ENCODE measurements around the gene DNAJC7.

- TF ChIP-seq CTCF (IDR thresholded peaks at IDR 0.05): no peak
- TF ChIP-seq EZH2 (IDR thresholded peaks at IDR 0.05): no peak
- TF ChIP-seq EZH2phosphoT487 (IDR thresholded peaks at IDR 0.05): no peak
Observed at GRCh38 chr17:41966463-41967140, 50.6 kb downstream of the DNAJC7 start, which contains the start of gene CNP.

All from neural progenitor cell (in vitro differentiated cells).